ENCODE results near the gene CNNM3. TPM values are rescaled to one million over a fixed set of nuclear protein-coding genes. Genes with fewer than 3 reads are reported as not detected.
"Not testable (repeated sequence)": the region's sequence is repeated elsewhere in the genome, so short reads cannot be mapped to it uniquely, and the experiment has no call there.

CNNM3 gene
- total RNA-seq, 1 donor: 15.6 TPM

GRCh38 chr2:96792772-96793749, 23.0 kb upstream of the CNNM3 start:
- no peaks in the 10 kb centered on the region for H3K9me3 ChIP-seq (ENCODE audit: low read depth, low read length)
- no peaks in the 10 kb centered on the region for H3K4me1 ChIP-seq (ENCODE audit: insufficient read depth, low read length)
- no peaks in the 10 kb centered on the region for H3K27me3 ChIP-seq (ENCODE audit: insufficient read depth, low read length)
- H3K4me3 ChIP-seq (ENCODE audit: low read length): no peak overlapping the region

GRCh38 chr2:96795076-96795475, 21.0 kb upstream of the CNNM3 start:
- Histone ChIP-seq H3K4me3 (ENCODE audit: low read length) (no peak overlapping the region), H3K9me3 (ENCODE audit: low read depth, low read length) (no peaks in the 10 kb centered on the region), H3K27me3 (ENCODE audit: insufficient read depth, low read length) (no peaks in the 10 kb centered on the region), H3K4me1 (ENCODE audit: insufficient read depth, low read length) (no peaks in the 10 kb centered on the region)

DNA sequence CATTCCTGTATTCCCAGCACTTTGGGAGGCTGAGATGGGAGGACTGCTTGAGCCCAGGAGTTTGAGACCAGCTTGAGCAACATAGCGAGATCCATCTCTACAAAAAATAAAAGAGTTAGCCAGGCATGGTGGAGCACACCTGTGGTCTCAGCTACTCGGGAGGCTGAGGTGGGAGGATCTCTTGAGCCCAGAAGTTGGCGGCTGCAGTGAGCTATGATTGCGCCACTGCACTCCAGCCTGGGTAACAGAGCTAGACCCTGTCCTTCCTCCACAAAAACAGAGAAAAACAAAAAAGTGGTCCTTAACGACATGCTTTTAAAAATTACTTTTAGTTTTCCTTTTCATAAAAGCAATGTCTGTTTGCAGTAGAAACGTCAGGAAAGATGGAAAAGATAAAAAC, 19.6 kb upstream of the CNNM3 start:
- H3K27me3 ChIP-seq (ENCODE audit: insufficient read depth, low read length); H3K4me1 ChIP-seq (ENCODE audit: insufficient read depth, low read length); H3K9me3 ChIP-seq (ENCODE audit: low read depth, low read length); H3K4me3 ChIP-seq (ENCODE audit: low read length): not testable (repeated sequence)

DNA sequence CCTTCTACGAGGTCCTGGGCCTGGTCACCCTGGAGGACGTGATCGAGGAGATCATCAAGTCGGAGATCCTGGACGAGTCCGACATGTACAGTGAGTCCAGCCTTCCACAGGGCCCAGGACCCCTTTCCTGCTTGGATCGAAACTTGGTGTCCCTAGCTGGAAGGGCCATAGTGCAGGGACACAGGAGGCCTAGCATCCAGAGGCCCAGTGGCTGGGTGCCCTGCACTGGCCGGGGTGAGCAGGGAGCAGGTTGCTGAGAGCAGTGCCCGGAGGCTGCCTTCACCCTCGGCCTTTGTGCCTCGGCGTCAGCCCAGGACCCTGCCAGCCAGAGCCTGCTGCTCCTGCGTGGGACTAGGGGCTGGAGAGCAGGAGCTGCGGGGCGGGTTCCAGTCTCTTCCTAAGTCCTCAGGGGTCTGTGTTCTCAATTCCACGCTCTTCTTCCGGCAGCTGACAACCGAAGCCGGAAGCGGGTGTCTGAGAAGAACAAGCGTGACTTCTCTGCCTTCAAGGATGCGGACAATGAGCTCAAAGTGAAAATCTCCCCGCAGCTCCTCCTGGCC, 18.9 kb upstream of the CNNM3 start:
- Histone ChIP-seq H3K9me3 (ENCODE audit: low read depth, low read length) (no peaks in the 10 kb centered on the region), H3K4me3 (ENCODE audit: low read length) (no peak overlapping the region), H3K27me3 (ENCODE audit: insufficient read depth, low read length) (no peaks in the 10 kb centered on the region), H3K4me1 (ENCODE audit: insufficient read depth, low read length) (peaks cover 16% of the 10 kb centered on the region)

DNA sequence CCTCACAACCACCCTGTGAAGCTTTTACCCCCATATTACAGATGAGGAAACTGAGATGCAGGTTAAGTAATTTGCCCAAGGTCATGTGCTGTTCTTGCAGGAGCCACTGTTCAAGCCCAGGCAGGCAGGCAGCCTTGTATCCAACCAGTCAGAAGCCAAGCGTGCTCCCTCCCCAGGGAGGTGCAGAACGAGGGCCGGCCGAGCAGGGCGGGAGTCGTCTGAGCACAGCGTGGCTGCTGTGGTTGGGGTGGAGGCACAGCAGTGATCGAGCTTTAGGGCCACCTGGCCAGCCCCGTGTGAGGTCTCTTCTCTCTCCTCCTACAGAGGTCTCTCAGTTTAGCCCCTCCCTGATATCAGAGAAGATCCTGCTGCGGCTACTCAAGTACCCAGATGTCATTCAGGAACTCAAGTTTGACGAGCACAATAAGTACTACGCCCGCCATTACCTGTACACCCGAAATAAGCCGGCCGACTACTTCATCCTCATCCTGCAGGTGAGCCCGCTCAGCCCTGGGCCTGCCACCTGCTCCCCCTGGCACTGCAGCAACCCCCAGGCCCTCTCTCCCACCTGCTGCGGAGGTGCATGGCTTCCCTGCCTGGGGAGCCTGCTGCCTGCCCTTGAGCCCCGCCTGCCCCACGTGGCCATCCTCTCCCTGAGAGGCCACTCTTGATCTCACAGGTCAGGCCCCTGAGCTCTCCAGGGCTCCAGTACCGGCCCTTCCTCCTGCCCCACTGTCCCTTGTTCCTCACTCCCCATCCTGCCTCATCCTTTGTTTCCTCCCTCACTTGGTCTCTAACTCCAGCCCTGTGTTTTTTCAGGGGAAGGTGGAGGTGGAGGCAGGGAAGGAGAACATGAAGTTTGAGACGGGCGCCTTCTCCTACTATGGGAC, 17.1 kb upstream of the CNNM3 start:
- H3K4me3 ChIP-seq (ENCODE audit: low read length): no peak overlapping the region

DNA sequence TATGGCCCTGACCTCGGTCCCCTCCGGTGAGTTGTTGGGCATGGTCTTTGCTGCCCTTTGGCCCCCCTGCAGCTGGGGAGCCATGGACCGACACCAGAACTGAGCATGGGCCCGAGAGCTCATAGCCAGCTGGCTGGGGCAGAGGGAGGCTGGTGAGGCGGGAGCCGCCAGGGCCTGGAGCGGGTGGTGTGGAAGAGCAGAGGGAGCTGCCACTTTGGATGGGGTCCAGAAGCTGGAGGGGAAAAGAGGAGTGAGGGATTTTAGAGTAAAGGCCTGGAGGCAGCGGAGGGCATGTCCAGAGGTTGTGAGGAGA, 16.5 kb upstream of the CNNM3 start:
- Histone ChIP-seq H3K27me3 (ENCODE audit: insufficient read depth, low read length) (no peaks in the 10 kb centered on the region), H3K9me3 (ENCODE audit: low read depth, low read length) (no peaks in the 10 kb centered on the region), H3K4me3 (ENCODE audit: low read length) (no peak overlapping the region), H3K4me1 (ENCODE audit: insufficient read depth, low read length) (peaks cover 22% of the 10 kb centered on the region)

More for the DNA sequence above, 17.1 kb upstream of the CNNM3 start:
- H3K9me3 ChIP-seq (ENCODE audit: low read depth, low read length): no peaks in the 10 kb centered on the region
- no peaks in the 10 kb centered on the region for H3K27me3 ChIP-seq (ENCODE audit: insufficient read depth, low read length)
- peaks cover 22% of the 10 kb centered on the region for H3K4me1 ChIP-seq (ENCODE audit: insufficient read depth, low read length)

- Histone ChIP-seq H3K27me3 (ENCODE audit: insufficient read depth, low read length) (no peaks in the 10 kb centered on the region), H3K4me3 (ENCODE audit: low read length) (no peak overlapping the region), H3K9me3 (ENCODE audit: low read depth, low read length) (no peaks in the 10 kb centered on the region), H3K4me1 (ENCODE audit: insufficient read depth, low read length) (peaks cover 22% of the 10 kb centered on the region)
Measured at GRCh38 chr2:96800061-96801004, 15.7 kb upstream of the CNNM3 start.

GRCh38 chr2:96801005-96801785, 14.9 kb upstream of the CNNM3 start:
- Histone ChIP-seq H3K27me3 (ENCODE audit: insufficient read depth, low read length) (no peaks in the 10 kb centered on the region), H3K4me3 (ENCODE audit: low read length) (no peak overlapping the region), H3K9me3 (ENCODE audit: low read depth, low read length) (no peaks in the 10 kb centered on the region), H3K4me1 (ENCODE audit: insufficient read depth, low read length) (peaks cover 23% of the 10 kb centered on the region)

GRCh38 chr2:96801786-96802595, 14.1 kb upstream of the CNNM3 start:
- Histone ChIP-seq H3K9me3 (ENCODE audit: low read depth, low read length) (no peaks in the 10 kb centered on the region), H3K4me1 (ENCODE audit: insufficient read depth, low read length) (peaks cover 28% of the 10 kb centered on the region), H3K4me3 (ENCODE audit: low read length) (no peak overlapping the region), H3K27me3 (ENCODE audit: insufficient read depth, low read length) (no peaks in the 10 kb centered on the region)

GRCh38 chr2:96802721-96803120, 13.3 kb upstream of the CNNM3 start:
- no peaks in the 10 kb centered on the region for H3K27me3 ChIP-seq (ENCODE audit: insufficient read depth, low read length)
- no peaks in the 10 kb centered on the region for H3K9me3 ChIP-seq (ENCODE audit: low read depth, low read length)
- H3K4me3 ChIP-seq (ENCODE audit: low read length): no peak overlapping the region

GRCh38 chr2:96804986-96805385, 11.1 kb upstream of the CNNM3 start:
- H3K4me3 ChIP-seq (ENCODE audit: low read length): no peak overlapping the region
- H3K27me3 ChIP-seq (ENCODE audit: insufficient read depth, low read length): no peaks in the 10 kb centered on the region
- peaks cover 37% of the 10 kb centered on the region for H3K4me1 ChIP-seq (ENCODE audit: insufficient read depth, low read length)
- H3K9me3 ChIP-seq (ENCODE audit: low read depth, low read length): no peaks in the 10 kb centered on the region

More at GRCh38 chr2:96802721-96803120, 13.3 kb upstream of the CNNM3 start:
- H3K4me1 ChIP-seq (ENCODE audit: insufficient read depth, low read length): peaks cover 35% of the 10 kb centered on the region

- H3K9me3 ChIP-seq (ENCODE audit: low read depth, low read length); H3K4me3 ChIP-seq (ENCODE audit: low read length); H3K27me3 ChIP-seq (ENCODE audit: insufficient read depth, low read length): not testable (repeated sequence)
- peaks cover 32% of the 10 kb centered on the region for H3K4me1 ChIP-seq (ENCODE audit: insufficient read depth, low read length)
Measured at GRCh38 chr2:96805946-96806345, 10.1 kb upstream of the CNNM3 start.

GRCh38 chr2:96806468-96807126, 9.5 kb upstream of the CNNM3 start:
- H3K4me1 ChIP-seq (ENCODE audit: insufficient read depth, low read length): peaks cover 27% of the 10 kb centered on the region
- H3K9me3 ChIP-seq (ENCODE audit: low read depth, low read length): no peaks in the 10 kb centered on the region
- H3K4me3 ChIP-seq (ENCODE audit: low read length): peak overlapping the region; percentile 12
- H3K27me3 ChIP-seq (ENCODE audit: insufficient read depth, low read length): no peaks in the 10 kb centered on the region

Measured in mononuclear cell (primary cell).